B cell (primary cell): ENCODE data around the gene CATSPERZ. TPM values are rescaled to one million over a fixed set of nuclear protein-coding genes. Genes with fewer than 3 reads are reported as not detected.

ENCODE experiments used
- ATAC-seq: fragments of 200-7000 bp; cut with Tn5 transposase; one replicate; pipeline ENCODE4 v1.10.0; 2021; ENCODE audit warnings: low read depth, mild to moderate bottlenecking, moderate number of reproducible peaks, moderate library complexity
- CTCF ChIA-PET: fragments of 350-600 bp; sonication (Branson Sonifier 250); formaldehyde crosslinking; loops from one replicate; lab custom pipeline; 2021; ENCODE audit warnings: antibody characterized with exemption, inconsistent platforms; lab: Charles Lee
- POLR2A ChIA-PET: fragments of 350-600 bp; sonication (Branson Sonifier 250); formaldehyde crosslinking; loops from one replicate; lab custom pipeline; 2021; ENCODE audit warnings: antibody characterized with exemption; lab: Charles Lee
- DNase-seq: peaks from one replicate; pipeline ENCODE4 v3.0.0; 2013
- H2AFZ ChIP-seq: 2 replicates; pipeline ENCODE4 v1.6.1; 2012; ENCODE audit warnings: mild to moderate bottlenecking, low read depth, low read length; ENCODE audit not compliant: insufficient read depth, poor library complexity, severe bottlenecking
- H3K27ac ChIP-seq, 2 donors: 1 replicate in 1 of 2; 2 replicates in 1 of 2; pipeline ENCODE4 v1.5.1; 2012 to 2013; ENCODE audit warnings: low read length in 2 of 2, mild to moderate bottlenecking in 2 of 2, moderate library complexity in 1 of 2
- H3K27me3 ChIP-seq, 4 experiments: fragments of 200-600 bp in 1 of 4; sonication (generic) in 1 of 4; replicated peaks in 1 of 4; 1 replicate in 2 of 4; 2 replicates in 2 of 4; pipeline versions ENCODE4 v1.6.1 to v1.7.0; 2013 to 2016; ENCODE audit warnings: low read length in 3 of 4, mild to moderate bottlenecking in 2 of 4, mixed read lengths in 1 of 4, moderate library complexity in 1 of 4; ENCODE audit not compliant: insufficient read depth in 4 of 4, control insufficient read depth in 3 of 4; ENCODE audit errors: control extremely low read depth in 1 of 4
- H3K36me3 ChIP-seq, 2 experiments: replicated peaks in 1 of 2; 1 replicate in 1 of 2; 2 replicates in 1 of 2; pipeline versions ENCODE4 v1.6.1 to v1.7.1; 2013; ENCODE audit warnings: low read length in 1 of 2; ENCODE audit not compliant: insufficient read depth in 2 of 2, control insufficient read depth in 1 of 2; ENCODE audit errors: control extremely low read depth in 1 of 2, extremely low read depth in 1 of 2
- H3K4me1 ChIP-seq, 2 donors: fragments of 200-600 bp in 1 of 2; sonication (generic) in 1 of 2; 1 replicate in 1 of 2; 2 replicates in 1 of 2; pipeline versions ENCODE4 v1.5.1 to v1.6.1; 2013 to 2017; ENCODE audit warnings: low read length in 2 of 2; ENCODE audit not compliant: control insufficient read depth in 2 of 2, insufficient read depth in 2 of 2
- H3K4me2 ChIP-seq: replicated peaks from 2 replicates; pipeline ENCODE3; 2012; ENCODE audit warnings: mild to moderate bottlenecking, low read depth, low read length; ENCODE audit not compliant: poor library complexity, severe bottlenecking
- H3K4me3 ChIP-seq, 5 experiments: fragments of 200-600 bp in 1 of 5; sonication (generic) in 1 of 5; 1 replicate in 3 of 5; 2 replicates in 2 of 5; pipeline versions ENCODE4 v1.5.1 to v1.7.0; 2011 to 2016; ENCODE audit warnings: low read length in 4 of 5, mild to moderate bottlenecking in 4 of 5, low read depth in 2 of 5, control low read depth in 1 of 5, moderate library complexity in 1 of 5; ENCODE audit not compliant: insufficient read depth in 1 of 5; ENCODE audit errors: control extremely low read depth in 1 of 5, extremely low read depth in 1 of 5
- H3K79me2 ChIP-seq: fragments of 200-600 bp; sonication (generic); one replicate; pipeline ENCODE4 v1.6.0; 2016; ENCODE audit warnings: low read length; ENCODE audit not compliant: control insufficient read depth, insufficient read depth
- H3K9ac ChIP-seq: fragments of 200-600 bp; sonication (generic); 2 replicates; pipeline ENCODE4 v1.6.1; 2017; ENCODE audit warnings: mild to moderate bottlenecking, low read length, moderate library complexity
- H3K9me3 ChIP-seq, 3 donors: one replicate each; pipeline versions ENCODE4 v1.6.1 to v1.7.1; 2013; ENCODE audit warnings: low read length in 2 of 3; ENCODE audit not compliant: control insufficient read depth in 2 of 3, insufficient read depth in 1 of 3; ENCODE audit errors: control extremely low read depth in 1 of 3
- H4K20me1 ChIP-seq: 2 replicates; pipeline ENCODE4 v1.6.0; 2012; ENCODE audit warnings: mild to moderate bottlenecking, low read length; ENCODE audit not compliant: insufficient read depth, control insufficient read depth, poor library complexity, severe bottlenecking
- H3K27ac Mint-ChIP-seq: one replicate; pipeline ENCODE4 v1.8.0; 2021; ENCODE audit warnings: mixed read lengths
- H3K27me3 Mint-ChIP-seq: one replicate; pipeline ENCODE4 v1.8.0; 2021; ENCODE audit warnings: mixed read lengths
- H3K4me1 Mint-ChIP-seq: one replicate; pipeline ENCODE4 v1.8.0; 2021; ENCODE audit warnings: mixed read lengths
- H3K4me3 Mint-ChIP-seq: one replicate; pipeline ENCODE4 v1.8.0; 2021; ENCODE audit warnings: mixed read lengths
- H3K9me3 Mint-ChIP-seq: one replicate; pipeline ENCODE4 v1.8.0; 2022; ENCODE audit warnings: mixed read lengths; ENCODE audit not compliant: insufficient read depth
- EZH2 ChIP-seq: IDR thresholded peaks from 2 replicates; pipeline ENCODE4 v1.6.1; 2012; ENCODE audit warnings: borderline replicate concordance, low read depth, mild to moderate bottlenecking, moderate library complexity, low read length; ENCODE audit not compliant: insufficient read depth, poor library complexity, severe bottlenecking
- WGBS: methylation state at CpG from one replicate; pipeline ENCODE4 v1.1.5; 2013; ENCODE audit warnings: missing lambda C conversion rate; ENCODE audit not compliant: insufficient coverage; 5-methylcytosine and 5-hydroxymethylcytosine counted together
- intact Hi-C: fragments of 100-400 bp; cut with micrococcal nuclease; formaldehyde crosslinking; loops from one replicate; pipeline ENCODE4 v1.10.0; 2022
- polyA plus RNA-seq: library from polyadenylated mRNA; depleted of rRNA; stranded (reverse); fragments of >200 nt; gene quantifications from 2 replicates; pipeline ENCODE4 v1.2.3, GENCODE V29; 2012
- total RNA-seq, 2 donors: library from RNA; stranded (reverse); fragments of 120-200 nt in 1 of 2; gene quantifications; 1 replicate in 1 of 2; 2 replicates in 1 of 2; pipeline versions ENCODE4 v1.2.3 to v1.2.4, GENCODE V29; 2013 to 2022
- TF ChIP-seq, protein P1 (sequence below): fragments of 200-600 bp; IDR thresholded peaks from one replicate; pipeline ENCODE4 v1.8.0; 2022; ENCODE audit warnings: antibody characterized with exemption, mild to moderate bottlenecking

CATSPERZ gene
- total and polyA plus RNA-seq, 2 donors (not counting 1 experiment from before 2014, with no cell fraction given) = 0.39 TPM; not detected in 1

DNA sequence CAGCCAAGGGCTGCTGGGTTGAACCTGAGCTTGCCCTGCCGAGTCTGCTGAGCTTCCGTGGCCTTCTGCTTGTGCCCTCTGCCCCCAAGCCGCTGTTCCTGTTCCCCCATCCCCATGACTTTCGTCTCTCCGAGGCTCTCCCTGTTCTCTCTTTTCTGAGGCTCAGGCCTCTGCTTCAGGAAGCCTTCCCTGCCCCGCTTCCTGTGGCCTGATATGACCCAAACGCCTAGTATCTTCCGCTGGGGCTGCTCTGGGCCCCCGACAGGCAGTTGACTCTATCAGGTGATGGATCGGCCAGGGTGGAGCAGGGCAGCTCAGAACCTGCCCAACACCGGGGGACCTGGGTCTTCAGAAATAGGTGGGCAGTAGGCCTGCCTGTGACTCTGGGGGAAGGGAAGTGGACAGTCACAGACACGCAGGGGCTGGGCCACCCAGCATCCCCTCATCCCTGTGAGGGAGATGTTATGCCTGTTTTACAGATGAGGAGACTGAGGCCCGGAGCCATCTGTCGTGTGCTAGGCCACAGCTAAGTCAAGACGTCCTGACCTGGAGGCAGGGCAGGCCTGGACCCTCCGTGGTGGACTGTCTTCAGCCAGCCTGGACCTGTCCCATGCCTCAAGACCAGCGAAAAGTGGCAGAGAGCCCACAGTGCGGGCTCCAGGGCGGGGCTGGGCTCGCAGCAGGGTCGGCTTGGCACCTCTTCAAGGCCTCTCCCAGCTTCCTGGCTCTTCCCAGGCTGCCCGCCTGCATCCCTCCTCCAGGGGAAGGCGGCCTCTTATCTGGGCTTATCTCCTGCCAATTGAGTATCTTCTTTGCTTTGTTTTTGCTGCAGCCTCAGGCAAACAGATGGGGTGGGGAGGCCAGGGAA lies 31.9 kb upstream of the CATSPERZ start:
- no peaks in the 10 kb centered on the region for H3K27me3 Mint-ChIP-seq
- Histone ChIP-seq H4K20me1 (no peaks in the 10 kb centered on the region), H3K9ac (peak overlapping the region; percentile 76), H3K4me2 (peak overlapping the region; percentile 92), H3K27me3 (no peaks in the 10 kb centered on the region), H3K79me2 (no peaks in the 10 kb centered on the region), H3K4me3 (peak overlapping the region in 4 of 5 experiments; percentile 79 to 96 (median 85)), H3K36me3 (no peaks in the 10 kb centered on the region), H3K4me1 (peaks cover 14 to 29% of the 10 kb centered on the region in 2 donors), H3K27ac (peak overlapping the region; percentile 89 to 91), H2AFZ (peak overlapping the region; percentile 75), H3K9me3 (peaks cover 0 to 3% (median 0%) of the 10 kb centered on the region in 3 donors)
- peak overlapping the region; percentile 99 for H3K27ac Mint-ChIP-seq
- H3K4me3 Mint-ChIP-seq = peak overlapping the region; percentile 100
- ATAC-seq (no peak), DNase-seq (no peak)
- intact Hi-C loops = no loop called here
- H3K4me1 Mint-ChIP-seq = peaks cover 19% of the 10 kb centered on the region
- 58% methylated on average over 20 of the region's 23 CpGs for WGBS
- TF ChIP-seq, protein P1, sequence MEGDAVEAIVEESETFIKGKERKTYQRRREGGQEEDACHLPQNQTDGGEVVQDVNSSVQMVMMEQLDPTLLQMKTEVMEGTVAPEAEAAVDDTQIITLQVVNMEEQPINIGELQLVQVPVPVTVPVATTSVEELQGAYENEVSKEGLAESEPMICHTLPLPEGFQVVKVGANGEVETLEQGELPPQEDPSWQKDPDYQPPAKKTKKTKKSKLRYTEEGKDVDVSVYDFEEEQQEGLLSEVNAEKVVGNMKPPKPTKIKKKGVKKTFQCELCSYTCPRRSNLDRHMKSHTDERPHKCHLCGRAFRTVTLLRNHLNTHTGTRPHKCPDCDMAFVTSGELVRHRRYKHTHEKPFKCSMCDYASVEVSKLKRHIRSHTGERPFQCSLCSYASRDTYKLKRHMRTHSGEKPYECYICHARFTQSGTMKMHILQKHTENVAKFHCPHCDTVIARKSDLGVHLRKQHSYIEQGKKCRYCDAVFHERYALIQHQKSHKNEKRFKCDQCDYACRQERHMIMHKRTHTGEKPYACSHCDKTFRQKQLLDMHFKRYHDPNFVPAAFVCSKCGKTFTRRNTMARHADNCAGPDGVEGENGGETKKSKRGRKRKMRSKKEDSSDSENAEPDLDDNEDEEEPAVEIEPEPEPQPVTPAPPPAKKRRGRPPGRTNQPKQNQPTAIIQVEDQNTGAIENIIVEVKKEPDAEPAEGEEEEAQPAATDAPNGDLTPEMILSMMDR = no peak
- TF ChIP-seq EZH2 = no peak
- ChIA-PET POLR2A (interaction anchor here (1.0 to 4.6 kb wide), 9 partner anchors 16 to 80 kb away, joined by 3 to 67 read pairs (median 10); partner anchors contain the start of genes BAD, FERMT3, GPR137 and NUDT22), CTCF (interaction anchor here (0.8 to 5.7 kb wide), 8 partner anchors 12 to 63 kb away, joined by 3 to 73 read pairs (median 7); partner anchors contain the start of genes CATSPERZ, ESRRA, FERMT3 and PLCB3)
- H3K9me3 Mint-ChIP-seq = no peaks in the 10 kb centered on the region
